Stimulated activated naive CD8-positive, alpha-beta T cell treated with anti-CD3 and anti-CD28 coated beads, Interleukin-15, amount 100 ng/mL, for 72 hours (primary cell): ENCODE results near the gene WBP1.
A peak's percentile ranks its signal among the peaks of the same experiment; 100 is the strongest.
"Not testable (repeated sequence)": the region's sequence is repeated elsewhere in the genome, so short reads cannot be mapped to it uniquely, and the experiment has no call there.

Source experiments
- ATAC-seq: fragments of 150-1000 bp; cut with Tn5 transposase; 2 replicates; pipeline ENCODE4 v1.10.0; 2021; ENCODE audit warnings: mild to moderate bottlenecking, moderate library complexity
- DNase-seq, 2 donors: peaks; one replicate each; pipeline ENCODE4 v3.0.0; 2021 to 2022
- H3K27ac Mint-ChIP-seq, 2 donors: one replicate each; pipeline ENCODE4 v1.8.0; 2022; ENCODE audit warnings: mild to moderate bottlenecking in 2 of 2, mixed read lengths in 2 of 2, moderate library complexity in 2 of 2
- H3K27me3 Mint-ChIP-seq: one replicate; pipeline ENCODE4 v1.8.0; 2022; ENCODE audit warnings: mixed read lengths
- H3K4me1 Mint-ChIP-seq: one replicate; pipeline ENCODE4 v1.8.0; 2022; ENCODE audit warnings: mild to moderate bottlenecking, mixed read lengths
- H3K4me3 Mint-ChIP-seq, 2 donors: one replicate each; pipeline ENCODE4 v1.8.0; 2022; ENCODE audit warnings: mild to moderate bottlenecking in 2 of 2, mixed read lengths in 2 of 2, moderate library complexity in 1 of 2
- H3K9me3 Mint-ChIP-seq, 2 donors: one replicate each; pipeline ENCODE4 v1.8.0; 2022; ENCODE audit warnings: mixed read lengths in 2 of 2

Gene WBP1

DNA sequence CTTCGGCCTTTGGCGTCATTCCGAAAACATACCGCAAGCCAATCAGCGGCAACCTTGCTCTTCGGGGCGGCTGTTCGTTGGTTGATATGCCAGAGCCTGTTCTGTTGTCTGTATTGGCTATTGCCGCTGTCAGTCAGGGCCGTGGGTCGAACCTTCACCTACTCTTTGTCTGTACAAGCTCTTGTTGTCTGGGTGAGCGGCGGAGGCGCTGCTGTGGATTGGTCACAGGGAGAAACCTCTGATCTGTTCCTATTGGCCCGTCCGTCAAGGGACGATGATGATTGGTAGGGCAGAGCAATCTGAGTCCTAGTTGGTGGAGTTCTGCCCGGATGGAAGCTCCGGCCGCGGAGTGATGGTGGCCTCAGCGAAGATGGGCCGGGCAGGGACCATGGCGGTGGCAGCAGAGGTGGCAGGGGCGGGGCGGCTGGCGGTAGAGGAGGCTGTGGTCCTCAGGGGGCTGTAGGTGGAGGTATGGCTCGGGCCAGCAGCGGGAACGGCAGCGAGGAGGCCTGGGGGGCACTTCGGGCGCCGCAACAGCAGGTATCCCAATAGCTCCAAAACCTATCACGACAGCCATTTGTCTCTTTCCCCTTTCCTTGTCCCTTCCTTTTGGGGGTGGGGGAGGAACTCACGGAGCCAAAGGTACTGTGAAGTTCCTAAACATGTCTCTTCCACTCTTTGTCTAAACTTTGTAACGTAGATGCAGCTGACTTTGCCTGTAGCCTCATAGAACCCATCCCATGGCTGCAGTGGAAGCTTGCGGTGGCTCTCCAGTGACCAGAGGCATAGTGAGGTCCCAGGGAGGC is at the start of gene WBP1:
Gene WBP1 (plus strand): TSS at position 307 of the 806 bp plus-strand sequence. CDS start 165 bp downstream, at position 472.
- ATAC-seq (peak; percentile 89), DNase-seq (peak; percentile 98 to 100)
- peak within 1 kb of the TSS; percentile 89 to 99 for H3K4me3 Mint-ChIP-seq
- H3K27ac Mint-ChIP-seq, result peak within 1 kb of the TSS; percentile 99
- no peaks in the 10 kb centered on the region for H3K9me3 Mint-ChIP-seq
- no peaks in the 10 kb centered on the region for H3K27me3 Mint-ChIP-seq
- H3K4me1 Mint-ChIP-seq, result peaks cover 66% of the 10 kb centered on the region

DNA sequence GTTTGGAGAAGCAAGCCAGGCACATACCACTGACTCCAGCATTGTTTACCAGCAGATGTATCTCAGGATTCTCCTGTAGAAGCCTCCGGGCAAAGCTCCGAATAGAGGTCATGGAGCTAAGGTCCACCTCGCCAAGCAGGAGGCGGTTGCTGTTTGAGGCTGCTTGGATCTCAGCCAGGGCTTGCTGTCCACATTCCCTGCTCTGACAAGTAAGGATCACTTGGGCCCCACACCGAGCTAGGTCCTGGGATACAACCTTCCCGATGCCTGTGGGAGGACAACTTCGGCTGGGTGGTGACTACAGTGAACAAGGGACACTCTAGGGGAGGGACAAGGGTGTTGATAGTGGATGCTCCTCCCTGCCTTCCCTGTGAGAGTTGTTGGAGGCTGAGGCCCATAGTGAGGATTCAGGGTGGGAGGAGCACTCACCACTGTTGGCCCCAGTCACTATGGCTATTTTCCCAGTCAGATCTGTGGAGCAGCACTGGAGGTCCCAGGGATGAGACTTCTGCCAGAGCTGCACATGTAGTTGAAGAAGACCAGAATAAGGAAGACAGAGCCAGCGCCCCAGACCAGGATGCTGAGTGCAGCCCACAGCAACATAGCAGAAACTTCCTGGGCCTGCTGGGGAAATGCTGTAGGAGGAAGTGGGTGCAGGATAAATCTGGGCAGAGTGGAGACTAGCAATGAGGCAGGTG is 45.1 kb upstream of the WBP1 start:
- peaks cover 22% of the 10 kb centered on the region for H3K27me3 Mint-ChIP-seq
- DNase-seq, result no peak
- ATAC-seq, result no peak
- no peaks in the 10 kb centered on the region for H3K9me3 Mint-ChIP-seq
- H3K4me3 Mint-ChIP-seq, result no peak overlapping the region
- H3K4me1 Mint-ChIP-seq, result peaks cover 38% of the 10 kb centered on the region
- no peak overlapping the region for H3K27ac Mint-ChIP-seq

DNA sequence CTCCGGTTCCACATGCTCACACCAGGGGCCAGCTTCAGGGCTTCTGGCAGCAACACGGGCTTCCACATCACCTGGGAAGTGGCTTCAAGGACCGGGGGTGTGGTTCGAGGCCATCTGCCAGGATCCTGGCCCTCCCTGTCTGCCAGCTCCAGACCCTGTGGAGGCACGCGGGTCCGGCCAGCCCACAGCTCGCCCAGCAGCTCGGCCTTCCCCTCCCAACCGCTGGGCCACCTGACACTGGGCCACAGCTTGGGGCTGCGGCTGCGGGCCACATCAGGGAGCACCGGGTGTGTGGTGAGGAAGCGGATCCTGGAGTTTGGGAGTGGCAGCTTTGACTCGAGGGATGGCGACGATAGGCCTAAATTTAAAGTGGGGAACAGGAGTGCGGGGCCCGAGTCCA is 43.8 kb upstream of the WBP1 start:
- Mint-ChIP-seq H3K4me3 (peak overlapping the region; percentile 76 to 93), H3K9me3 (no peaks in the 10 kb centered on the region), H3K27me3 (peaks cover 17% of the 10 kb centered on the region), H3K4me1 (peaks cover 38% of the 10 kb centered on the region), H3K27ac (peak overlapping the region in 1 of 2 donors; percentile 87)
- ATAC-seq (no peak), DNase-seq (no peak)

DNA sequence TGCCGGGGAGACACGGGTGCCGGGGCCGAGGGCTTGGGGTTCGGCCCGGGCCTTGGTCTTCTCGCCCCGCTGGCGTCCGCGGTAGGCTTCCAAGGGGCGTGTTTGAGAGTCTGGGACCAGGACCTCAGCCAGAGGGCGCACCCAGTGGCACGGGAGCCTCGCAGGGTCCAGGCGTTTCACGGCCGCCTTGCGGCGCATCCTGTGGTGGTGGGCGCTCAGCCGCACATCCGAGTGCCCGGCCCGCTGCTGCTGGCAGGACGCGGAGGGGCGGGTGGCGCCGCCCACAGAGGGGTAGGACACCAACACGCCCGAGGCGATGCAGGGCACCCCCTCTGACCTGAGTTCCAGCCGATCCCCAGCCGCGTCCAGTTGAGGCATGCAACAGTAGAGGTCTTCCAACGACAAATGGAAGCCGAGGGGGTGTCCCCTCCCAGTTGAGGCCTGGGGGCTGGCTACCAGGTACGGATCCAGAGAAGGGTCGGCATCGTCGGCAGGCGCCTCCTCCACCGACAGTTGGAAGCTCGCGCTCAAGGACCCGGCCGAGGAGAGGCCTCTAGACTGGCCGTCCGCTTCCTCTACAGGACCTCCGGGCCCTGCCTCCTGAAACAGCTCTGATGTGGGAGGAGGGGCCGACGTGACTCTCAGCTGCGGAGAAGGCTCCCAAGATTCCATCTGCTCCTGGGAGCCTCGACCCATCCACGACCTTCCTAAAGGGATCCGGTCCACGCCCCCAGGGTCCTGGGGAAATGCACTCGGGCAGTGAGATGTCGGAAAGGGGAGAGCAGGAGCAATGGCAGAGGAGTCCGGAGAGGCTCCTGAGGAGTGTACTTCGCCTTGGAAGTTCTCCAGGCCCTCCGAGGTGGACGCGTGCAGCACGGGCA is 43.1 kb upstream of the WBP1 start:
- Mint-ChIP-seq H3K27ac (peak overlapping the region in 1 of 2 donors; percentile 40), H3K4me1 (peaks cover 43% of the 10 kb centered on the region), H3K27me3 (peaks cover 17% of the 10 kb centered on the region), H3K4me3 (peak overlapping the region; percentile 76 to 93), H3K9me3 (no peaks in the 10 kb centered on the region)
- DNase-seq (peak in 1 of 2 donors; percentile 34), ATAC-seq (peak; percentile 62)

DNA sequence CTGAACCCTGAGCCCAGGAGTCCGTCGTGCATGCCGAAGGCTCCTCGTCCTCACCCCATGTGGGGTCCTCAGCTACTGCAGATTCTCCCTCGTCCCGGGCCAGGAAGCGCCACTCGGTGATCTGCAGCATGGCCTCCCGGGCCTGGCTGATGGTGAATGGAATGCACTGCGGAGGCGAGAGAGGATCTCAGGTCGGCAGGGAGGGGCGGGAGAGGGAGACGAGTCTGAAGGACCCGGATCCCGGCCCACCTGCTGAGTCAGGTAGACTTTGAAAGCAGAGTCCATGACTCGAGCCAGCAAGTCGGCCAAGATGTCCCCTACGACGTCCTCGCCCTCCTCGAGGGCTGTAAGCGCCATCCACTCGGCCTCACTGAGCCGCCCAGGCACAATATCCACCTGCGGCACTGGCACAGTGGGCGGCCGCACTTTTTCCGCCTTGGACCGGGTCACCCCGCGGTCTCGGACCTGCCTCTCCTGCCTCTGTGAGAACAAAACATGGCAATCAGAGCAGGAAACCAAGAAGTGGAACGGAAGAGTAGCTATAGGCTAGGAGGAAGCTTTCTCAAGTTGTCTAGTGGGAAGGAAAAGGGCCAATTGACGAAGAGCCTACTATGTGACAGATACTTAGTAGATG is 42.4 kb upstream of the WBP1 start:
- H3K4me1 Mint-ChIP-seq, result peaks cover 49% of the 10 kb centered on the region

DNA sequence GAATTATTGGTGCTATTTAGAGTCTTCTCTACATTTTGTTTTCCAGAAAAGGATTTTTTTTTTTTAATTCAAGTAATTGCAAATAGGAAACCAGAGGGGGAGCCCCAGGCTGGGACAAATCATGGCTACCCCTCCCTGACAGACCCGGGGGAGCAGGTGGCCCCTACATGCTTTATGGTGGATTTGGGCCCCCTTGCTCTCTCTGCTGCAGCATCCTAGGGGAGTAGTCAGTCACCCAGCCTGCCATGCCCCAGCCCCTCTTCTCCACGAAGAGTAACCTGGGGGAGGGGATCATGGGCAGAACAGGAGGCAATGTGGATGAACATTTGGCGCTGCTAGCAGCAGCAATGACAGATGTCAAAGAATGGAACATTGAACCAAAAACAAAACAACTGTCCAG is 41.5 kb upstream of the WBP1 start:
- DNase-seq (no peak), ATAC-seq (no peak)
- Mint-ChIP-seq H3K27me3 (peaks cover 17% of the 10 kb centered on the region), H3K9me3 (no peaks in the 10 kb centered on the region), H3K27ac (no peak overlapping the region), H3K4me1 (peaks cover 55% of the 10 kb centered on the region), H3K4me3 (peak overlapping the region in 1 of 2 donors; percentile 93)

More for the DNA sequence above, 42.4 kb upstream of the WBP1 start:
- no peak for DNase-seq
- no peaks in the 10 kb centered on the region for H3K9me3 Mint-ChIP-seq
- H3K27me3 Mint-ChIP-seq, result peaks cover 17% of the 10 kb centered on the region
- no peak for ATAC-seq
- H3K4me3 Mint-ChIP-seq, result peak overlapping the region; percentile 57 to 93
- H3K27ac Mint-ChIP-seq, result peak overlapping the region in 1 of 2 donors; percentile 77

DNA sequence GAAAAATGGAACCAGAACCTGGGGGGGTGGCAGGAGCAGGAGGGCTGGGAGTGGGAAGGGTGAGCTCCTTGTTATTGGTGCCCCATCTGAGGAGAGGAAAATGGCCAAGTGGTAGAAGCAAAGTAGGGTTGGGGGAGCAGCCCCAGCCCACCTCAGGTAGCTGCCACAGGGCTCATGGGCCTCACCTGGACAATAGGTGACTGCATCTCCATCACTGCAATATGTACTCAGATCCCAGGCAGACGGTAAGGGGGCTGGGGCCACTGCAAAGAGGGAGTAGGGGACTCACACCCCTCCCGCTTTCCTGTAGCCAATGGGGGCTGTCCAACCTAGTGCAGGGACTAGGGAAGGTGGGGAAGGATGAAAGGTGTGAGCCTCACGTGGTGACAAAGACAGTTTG is 41.0 kb upstream of the WBP1 start:
- Mint-ChIP-seq H3K4me1 (peaks cover 57% of the 10 kb centered on the region), H3K27ac (no peak overlapping the region), H3K9me3 (no peaks in the 10 kb centered on the region), H3K4me3 (no peak overlapping the region), H3K27me3 (peaks cover 17% of the 10 kb centered on the region)
- ATAC-seq, result no peak
- no peak for DNase-seq

DNA sequence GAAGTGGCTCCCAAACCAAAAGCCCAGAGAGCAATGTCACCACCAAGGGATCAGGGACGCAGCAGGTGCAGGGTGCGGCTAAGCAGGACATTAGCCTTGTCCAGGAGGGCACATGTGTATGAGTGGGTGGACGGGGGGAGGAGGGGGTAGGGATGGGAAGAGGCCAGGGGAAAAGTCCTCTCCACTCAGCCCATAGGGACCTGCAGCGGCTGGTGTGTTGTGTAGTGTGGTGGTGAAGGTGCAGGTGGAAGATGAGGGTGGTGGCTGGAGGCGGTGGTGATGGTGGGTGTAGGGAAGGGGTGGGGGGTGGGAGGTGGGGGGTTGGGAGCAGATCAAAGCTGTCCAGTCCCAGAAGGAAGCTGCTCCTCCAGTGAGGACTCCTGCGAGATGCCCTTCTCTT is 40.5 kb upstream of the WBP1 start:
- no peak overlapping the region for H3K4me3 Mint-ChIP-seq
- ATAC-seq, result no peak
- no peak overlapping the region for H3K27ac Mint-ChIP-seq
- no peaks in the 10 kb centered on the region for H3K9me3 Mint-ChIP-seq
- no peak for DNase-seq
- peaks cover 62% of the 10 kb centered on the region for H3K4me1 Mint-ChIP-seq
- H3K27me3 Mint-ChIP-seq, result peaks cover 17% of the 10 kb centered on the region

DNA sequence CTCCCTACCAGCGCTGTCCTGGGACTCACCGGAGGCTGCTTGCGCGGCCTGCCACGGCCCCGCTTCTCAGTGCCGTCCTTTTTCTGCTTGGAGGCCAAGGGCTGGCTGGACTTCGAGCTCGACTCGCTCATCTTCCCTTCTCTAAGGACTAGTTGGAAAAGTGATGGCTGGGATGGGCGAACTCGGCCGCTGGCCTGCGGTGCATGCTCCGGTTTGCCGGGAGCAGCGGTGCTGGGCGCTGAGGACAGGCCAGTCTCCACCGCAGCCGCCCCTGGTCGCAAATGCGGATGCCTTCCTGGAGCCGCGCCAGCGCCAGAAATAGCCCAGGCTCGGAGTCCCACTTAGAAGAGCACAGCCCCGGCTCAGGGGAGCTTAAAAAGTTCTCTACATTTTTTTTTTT is 39.9 kb upstream of the WBP1 start:
- Mint-ChIP-seq H3K4me1 (peaks cover 66% of the 10 kb centered on the region), H3K4me3 (no peak overlapping the region), H3K9me3 (no peaks in the 10 kb centered on the region), H3K27ac (no peak overlapping the region), H3K27me3 (peaks cover 15% of the 10 kb centered on the region)
- no peak for ATAC-seq
- DNase-seq, result no peak

DNA sequence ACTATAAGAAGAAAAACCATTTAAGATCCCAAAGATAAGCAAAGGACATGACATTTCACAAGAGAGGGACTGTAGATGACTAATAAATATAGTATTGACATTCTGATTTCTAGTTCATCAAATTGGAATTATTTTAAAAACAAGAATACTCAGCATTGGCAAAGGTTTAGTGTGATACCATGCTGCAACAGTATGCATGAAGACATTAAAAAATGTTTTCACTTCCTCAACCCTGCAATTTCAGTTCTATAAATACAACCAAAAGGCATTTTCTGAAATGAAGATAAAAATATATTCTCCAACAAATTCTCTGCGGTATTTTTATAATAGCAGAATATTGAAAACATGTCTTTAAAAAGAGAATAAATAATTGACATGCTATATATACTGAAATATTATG is 38.9 kb upstream of the WBP1 start:
- ATAC-seq (no peak), DNase-seq (no peak)
- H3K9me3 Mint-ChIP-seq, result no peaks in the 10 kb centered on the region
- no peak overlapping the region for H3K4me3 Mint-ChIP-seq
- H3K4me1 Mint-ChIP-seq, result peaks cover 61% of the 10 kb centered on the region
- no peak overlapping the region for H3K27ac Mint-ChIP-seq
- H3K27me3 Mint-ChIP-seq, result peaks cover 4% of the 10 kb centered on the region

DNA sequence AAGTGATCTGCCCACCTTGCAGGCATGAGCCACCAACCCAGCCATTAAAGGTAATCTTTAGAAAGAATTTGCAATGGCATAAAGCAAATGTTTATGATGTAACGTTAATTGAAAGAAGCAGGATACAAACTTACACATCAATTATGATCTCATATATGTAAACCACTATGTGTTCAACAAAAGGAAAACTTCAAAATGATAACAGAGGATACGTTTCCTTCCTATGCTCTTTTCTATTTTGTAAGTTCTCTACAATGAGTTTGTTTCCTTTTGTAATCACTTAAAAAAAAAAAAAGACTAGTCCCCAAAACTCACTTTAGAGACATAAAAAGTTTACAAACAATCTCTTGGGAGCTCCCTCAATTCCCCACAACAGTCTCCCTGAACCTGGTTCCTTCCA is 38.2 kb upstream of the WBP1 start:
- Mint-ChIP-seq H3K4me1 (peaks cover 55% of the 10 kb centered on the region), H3K9me3 (no peaks in the 10 kb centered on the region), H3K27ac (peak overlapping the region in 1 of 2 donors; percentile 28), H3K27me3 (no peaks in the 10 kb centered on the region), H3K4me3 (peak overlapping the region; percentile 11 to 16)
- no peak for DNase-seq
- ATAC-seq, result no peak

DNA sequence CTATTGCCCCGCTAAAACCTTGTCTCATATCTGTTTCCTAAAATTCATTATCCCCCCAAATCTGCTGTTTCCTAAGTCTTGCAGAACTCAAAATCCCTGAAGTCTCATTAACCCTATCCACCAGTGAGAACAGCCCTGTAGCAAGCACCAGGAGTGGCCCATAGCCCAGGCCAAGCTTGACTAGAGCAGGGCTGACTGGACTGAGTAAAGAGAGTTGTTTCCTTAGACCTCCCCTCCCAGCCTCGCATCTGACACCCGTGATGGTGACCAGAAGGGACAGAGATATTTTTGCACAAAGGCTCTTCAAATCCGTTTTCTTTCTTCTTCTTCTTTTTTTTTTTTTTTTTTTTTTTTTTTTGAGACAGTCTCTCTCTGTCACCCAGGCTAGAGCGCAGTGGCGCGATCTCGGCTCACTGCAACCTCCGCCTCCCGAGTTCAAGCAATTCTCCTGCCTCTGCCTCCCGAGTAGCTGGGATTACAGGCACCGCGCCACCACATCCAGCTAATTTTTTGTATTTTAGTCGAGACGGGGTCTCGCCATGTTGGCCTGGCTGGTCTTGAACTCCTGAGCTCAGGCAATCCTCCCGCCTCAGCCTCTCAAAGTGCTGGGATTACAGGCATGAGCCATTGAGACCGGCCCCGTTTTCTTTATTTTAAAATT is 37.7 kb upstream of the WBP1 start:
- not testable (repeated sequence) for DNase-seq, ATAC-seq, H3K27me3 Mint-ChIP-seq, H3K9me3 Mint-ChIP-seq
- Mint-ChIP-seq H3K27ac (peak overlapping the region; percentile 85 to 100), H3K4me3 (peak overlapping the region; percentile 98 to 100), H3K4me1 (peaks cover 50% of the 10 kb centered on the region)

DNA sequence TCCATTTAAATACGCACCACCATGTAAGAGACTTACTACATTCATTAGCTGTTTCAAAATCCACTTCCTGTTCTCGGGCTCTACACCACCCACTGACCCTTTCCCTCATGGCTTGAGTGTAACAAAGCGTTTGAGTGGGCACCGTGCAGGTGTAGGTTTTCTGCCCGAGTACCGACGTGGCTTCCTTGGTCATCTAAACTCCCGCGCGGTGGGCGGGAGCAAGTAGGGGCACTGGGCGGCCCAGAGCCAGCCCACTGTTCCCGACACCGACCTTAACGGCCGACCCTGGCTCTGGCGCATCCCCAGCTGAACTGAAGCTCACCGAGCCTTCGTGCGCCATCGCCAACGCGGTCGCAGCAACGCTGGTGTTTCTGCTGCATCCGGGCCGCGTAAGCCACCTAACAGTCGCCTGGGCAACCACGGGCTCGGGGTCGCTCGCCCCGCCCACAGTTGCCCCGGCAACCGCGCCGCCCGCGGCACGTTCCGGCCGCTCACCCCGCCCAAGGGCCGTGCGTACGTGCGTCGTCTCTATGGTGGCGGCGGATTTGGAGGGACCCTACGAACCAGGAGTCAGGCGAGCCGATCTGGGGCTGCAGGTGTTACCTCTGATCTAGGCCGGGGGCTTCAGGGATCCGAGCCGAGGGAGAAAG is 36.9 kb upstream of the WBP1 start, which contains the start of the genes C2orf81 and WDR54:
Gene C2orf81 (minus strand): TSS at position 399 of the 650 bp plus-strand sequence. CDS start 59 bp downstream, at position 340.
Gene WDR54 (plus strand): TSS at position 510 of the 650 bp plus-strand sequence. CDS start 424 bp downstream, outside the sequence.
- Mint-ChIP-seq H3K9me3 (no peaks in the 10 kb centered on the region), H3K4me1 (peaks cover 42% of the 10 kb centered on the region), H3K27me3 (no peaks in the 10 kb centered on the region), H3K27ac (peak within 1 kb of the TSS; percentile 97 to 100), H3K4me3 (peak within 1 kb of the TSS; percentile 98 to 100)
- DNase-seq (peak; percentile 95 to 96), ATAC-seq (peak; percentile 95)
